GM12872 (cell line): Measurements from ENCODE around the gene IZUMO2.

ENCODE experiments used
- CTCF ChIP-seq: IDR thresholded peaks from 3 replicates; pipeline ENCODE4 v1.5.1; 2011; ENCODE audit warnings: low read depth, mild to moderate bottlenecking, low read length, moderate library complexity; ENCODE audit not compliant: insufficient read depth

The IZUMO2 gene

GRCh38 chr19:50195224-50195623 is 32.1 kb upstream of the IZUMO2 start:
- no peak for TF ChIP-seq CTCF

DNA sequence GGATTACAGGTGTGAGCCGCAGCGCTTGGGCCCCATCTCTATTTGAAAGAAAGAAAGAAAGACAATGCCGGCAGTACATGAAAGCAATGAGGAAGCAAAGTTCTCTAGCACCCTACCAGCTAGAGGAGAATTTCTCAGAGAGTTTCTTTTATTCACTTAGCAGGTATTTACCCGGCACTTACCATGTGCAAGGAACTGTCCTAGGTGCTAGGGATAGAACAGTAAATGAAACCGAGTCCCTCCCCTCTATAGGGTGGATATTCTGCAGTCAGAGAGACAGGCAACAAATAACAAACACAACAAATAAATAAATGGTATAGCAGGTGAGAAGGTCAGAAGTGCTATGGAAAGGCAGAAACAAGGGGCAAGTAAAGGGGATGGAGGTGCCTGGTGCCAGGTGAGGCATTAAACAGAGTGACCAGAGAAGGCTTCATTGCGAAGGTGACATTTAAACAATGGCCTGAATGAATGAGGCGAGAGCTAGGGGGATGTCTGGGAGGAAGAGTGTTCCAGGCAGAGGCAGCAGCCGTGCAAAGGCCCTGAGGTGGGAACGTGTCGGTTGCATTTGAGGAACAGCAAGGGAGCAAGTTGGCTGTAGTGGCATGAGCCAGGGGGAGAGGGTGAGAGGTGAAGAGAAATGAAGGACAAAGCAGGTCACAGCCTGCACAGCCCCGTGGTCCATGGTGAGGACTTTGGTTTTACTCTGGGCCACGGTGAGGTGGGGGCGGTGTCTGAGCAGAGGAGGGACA is 29.6 kb upstream of the IZUMO2 start:
- TF ChIP-seq CTCF: no peak

DNA sequence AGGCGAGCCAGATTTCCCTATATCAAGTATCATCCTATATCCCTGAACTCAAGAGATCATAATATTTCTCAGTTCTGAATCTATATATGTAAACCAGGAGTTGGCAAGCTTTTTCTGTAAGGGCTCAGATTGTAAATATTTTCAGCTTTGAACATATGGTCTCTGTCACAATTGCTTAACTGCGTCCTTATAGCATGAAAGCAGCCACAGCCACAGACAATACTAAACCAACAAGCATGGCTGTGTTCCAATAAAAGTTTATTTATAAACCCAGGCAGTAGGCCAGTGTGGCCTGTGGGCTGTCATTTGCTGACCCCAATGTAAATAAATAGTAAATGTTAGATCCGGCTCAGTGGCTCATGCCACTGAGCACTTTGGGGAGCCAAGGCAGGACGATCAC is 28.1 kb upstream of the IZUMO2 start:
- TF ChIP-seq CTCF: no peak

DNA sequence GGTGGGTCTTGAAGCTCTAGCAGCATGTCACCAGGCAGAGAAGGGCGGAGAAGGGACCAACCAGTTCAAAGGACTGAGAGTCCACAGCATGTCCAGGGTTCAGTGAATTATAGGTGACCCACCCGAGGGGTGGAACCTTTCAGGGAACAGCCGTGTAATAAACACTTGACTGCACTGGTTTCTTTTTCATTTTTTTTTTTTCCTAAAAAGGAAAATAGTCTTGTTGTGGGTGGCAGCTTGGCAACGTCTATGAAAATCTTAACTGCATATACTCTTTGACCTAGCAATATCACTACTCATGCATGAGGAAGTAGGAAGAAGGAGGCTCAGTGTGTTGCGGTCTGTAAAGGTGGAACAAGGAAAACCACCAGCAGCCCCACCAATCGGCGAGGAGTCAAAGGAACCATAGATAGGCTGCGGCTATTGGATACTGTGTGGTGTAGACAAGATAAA is 27.4 kb upstream of the IZUMO2 start:
- TF ChIP-seq CTCF: no peak

- no peak for TF ChIP-seq CTCF
Measured at GRCh38 chr19:50189331-50189730, 26.2 kb upstream of the IZUMO2 start.

- no peak for TF ChIP-seq CTCF
Measured at GRCh38 chr19:50187937-50188336, 24.9 kb upstream of the IZUMO2 start.

GRCh38 chr19:50184196-50184595 is 21.1 kb upstream of the IZUMO2 start:
- TF ChIP-seq CTCF: no peak
